Endothelial cell of umbilical vein (primary cell): ENCODE results near the gene RXFP4. TPM values are rescaled to one million over a fixed set of nuclear protein-coding genes. Genes with fewer than 3 reads are reported as not detected.
"Not testable (repeated sequence)": the region's sequence is repeated elsewhere in the genome, so short reads cannot be mapped to it uniquely, and the experiment has no call there.

Experiments
- BruUV-seq: library from RNA; stranded (reverse); fragments of 400-500 nt; replicated peaks from 2 replicates; lab custom pipeline; 2021; lab: Mats Ljungman, UMichigan
- CTCF ChIA-PET: fragments of 300-600, 350-600 bp; sonication (Branson Sonifier 250); formaldehyde crosslinking; loops from one replicate; lab custom pipeline; 2021; ENCODE audit warnings: antibody characterized with exemption, inconsistent platforms; lab: Charles Lee
- POLR2A ChIA-PET: fragments of 300-600, 350-600 bp; sonication (Branson Sonifier 250); formaldehyde crosslinking; loops from one replicate; lab custom pipeline; 2021; ENCODE audit warnings: antibody characterized with exemption, inconsistent platforms; lab: Charles Lee
- DNase-seq: peaks from one replicate; pipeline ENCODE4 v3.0.0-alpha.2; 2011; ENCODE audit warnings: low read depth, low spot score
- FAIRE-seq: peaks from 2 replicates; lab custom pipeline; 2011; peaks lifted over from hg19 to GRCh38; lab: Jason Lieb, UNC
- H2AFZ ChIP-seq: 2 replicates; pipeline ENCODE4 v1.6.0; 2012; ENCODE audit warnings: low read depth, low read length, control low read depth, inconsistent platforms
- H3K27ac ChIP-seq: 2 replicates; pipeline ENCODE4 v1.5.1; 2011; ENCODE audit warnings: low read depth, mild to moderate bottlenecking, control low read depth, low read length, moderate library complexity; ENCODE audit not compliant: insufficient read depth
- H3K27me3 ChIP-seq, 2 experiments: 2 replicates each; pipeline versions ENCODE4 v1.6.0 to v1.6.1; 2011; ENCODE audit warnings: low read length in 2 of 2, mixed read lengths in 1 of 2; ENCODE audit not compliant: control insufficient read depth in 2 of 2, insufficient read depth in 2 of 2
- H3K36me3 ChIP-seq, 2 experiments: 2 replicates in 1 of 2; 3 replicates in 1 of 2; pipeline ENCODE4 v1.5.1; 2011; ENCODE audit warnings: low read length in 2 of 2, mild to moderate bottlenecking in 1 of 2, moderate library complexity in 1 of 2; ENCODE audit not compliant: control insufficient read depth in 2 of 2, insufficient read depth in 2 of 2; ENCODE audit errors: extremely low read depth in 1 of 2
- H3K4me1 ChIP-seq: 3 replicates; pipeline ENCODE4 v1.5.1; 2011; ENCODE audit warnings: mild to moderate bottlenecking, low read length; ENCODE audit not compliant: control insufficient read depth, insufficient read depth; ENCODE audit errors: extremely low read depth
- H3K4me2 ChIP-seq: 2 replicates; pipeline ENCODE4 v1.6.1; 2011; ENCODE audit warnings: low read length, control low read depth, mixed read lengths; ENCODE audit not compliant: insufficient read depth
- H3K4me3 ChIP-seq, 3 experiments: fragments of 200-600 bp in 1 of 3; sonication (generic), shearing (Covaris generic) in 1 of 3; replicated peaks in 1 of 3; 2 replicates each; pipeline ENCODE4 v1.5.1; 2011 to 2016; ENCODE audit warnings: control low read depth in 3 of 3, low read length in 3 of 3, mild to moderate bottlenecking in 2 of 3, inconsistent platforms in 1 of 3, low read depth in 1 of 3, moderate library complexity in 1 of 3; ENCODE audit not compliant: insufficient read depth in 1 of 3
- H3K79me2 ChIP-seq: 2 replicates; pipeline ENCODE4 v1.6.0; 2012; ENCODE audit warnings: low read length, inconsistent platforms; ENCODE audit not compliant: control insufficient read depth, insufficient read depth
- H3K9ac ChIP-seq: replicated peaks from 2 replicates; pipeline ENCODE3; 2011; ENCODE audit warnings: low read length, control low read depth; ENCODE audit not compliant: insufficient read depth; ENCODE audit errors: extremely low read depth
- H3K9me1 ChIP-seq: replicated peaks from 3 replicates; pipeline ENCODE4 v1.6.0; 2011; ENCODE audit warnings: mild to moderate bottlenecking, low read length; ENCODE audit not compliant: control insufficient read depth, insufficient read depth; ENCODE audit errors: extremely low read depth
- H3K9me3 ChIP-seq: replicated peaks from 2 replicates; pipeline ENCODE4 v1.5.1; 2012; ENCODE audit warnings: low read length, inconsistent platforms; ENCODE audit not compliant: control insufficient read depth, insufficient read depth
- H4K20me1 ChIP-seq: replicated peaks from 2 replicates; pipeline ENCODE3; 2011; ENCODE audit warnings: mild to moderate bottlenecking, low read length; ENCODE audit not compliant: control insufficient read depth, insufficient read depth; ENCODE audit errors: extremely low read depth
- EZH2 ChIP-seq: IDR thresholded peaks from 2 replicates; pipeline ENCODE4 v1.6.1; 2012; ENCODE audit warnings: borderline replicate concordance, low read depth, mild to moderate bottlenecking, moderate library complexity, low read length, inconsistent platforms; ENCODE audit not compliant: severe bottlenecking
- FOS ChIP-seq: IDR thresholded peaks from 2 replicates; pipeline ENCODE4 v1.6.1; 2011; ENCODE audit warnings: mild to moderate bottlenecking, low read length, moderate library complexity, borderline replicate concordance; ENCODE audit not compliant: insufficient read depth
- JUN ChIP-seq: IDR thresholded peaks from 2 replicates; pipeline ENCODE4 v1.6.1; 2011; ENCODE audit warnings: borderline replicate concordance, low read depth; ENCODE audit not compliant: insufficient read length, insufficient read depth
- MYC ChIP-seq: IDR thresholded peaks from one replicate; pipeline ENCODE4 v1.6.1; 2011; ENCODE audit warnings: mild to moderate bottlenecking, low read depth, low read length
- dilution Hi-C: fragments of 300-500 bp; cut with MboI; formaldehyde crosslinking; loops from one replicate; pipeline ENCODE4 v1.15.0; 2019; ENCODE audit warnings: low sequenced_read_pairs; ENCODE audit not compliant: extremely low pct_ligation_motif_present
- intact Hi-C: fragments of 100-400 bp; cut with micrococcal nuclease; formaldehyde crosslinking; loops from one replicate; pipeline ENCODE4 v1.10.0; 2022
- polyA plus RNA-seq, 4 experiments: library from polyadenylated mRNA; depleted of rRNA in 3 of 4; stranded (reverse) in 3 of 4; unstranded in 1 of 4; fragments of >200 nt; gene quantifications; 2 replicates each; pipeline versions ENCODE4 v1.2.1 to v1.2.3, GENCODE V29; 2011 to 2012; ENCODE audit warnings: missing spikeins in 1 of 4
- total RNA-seq: library from RNA; stranded (reverse); gene quantifications from 2 replicates; pipeline ENCODE4 v1.2.3, GENCODE V29; 2021
- TF ChIP-seq, protein P1 (sequence below): IDR thresholded peaks from 2 replicates; pipeline ENCODE4 v1.6.1; 2011; ENCODE audit not compliant: insufficient read depth, insufficient read length

RXFP4 gene
- total and polyA plus RNA-seq, 2 donors (not counting 3 experiments of a cell fraction or from before 2014, with no cell fraction given) = not detected

DNA sequence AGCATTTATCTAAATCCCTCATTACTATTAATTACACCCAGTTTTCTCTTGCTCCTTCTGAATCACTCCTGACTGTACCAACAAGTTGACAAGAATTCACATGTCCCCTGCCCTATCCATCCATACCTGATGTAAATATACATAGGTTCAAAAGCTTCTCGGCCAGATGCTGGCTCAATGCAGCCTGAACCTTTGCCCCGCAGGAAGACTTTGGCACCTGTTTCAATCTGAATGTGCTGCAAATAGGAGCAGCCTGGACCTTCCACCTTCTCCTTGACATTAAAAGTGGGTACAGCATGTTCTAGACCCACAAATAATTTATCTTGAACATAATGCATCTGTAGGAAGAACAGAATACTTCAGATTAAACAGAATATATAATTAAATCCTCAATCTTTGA, 15.9 kb upstream of the RXFP4 start:
- POLR2A ChIA-PET = no interaction called here
- intact Hi-C loops = no loop called here
- no TSS peak for BruUV-seq

DNA sequence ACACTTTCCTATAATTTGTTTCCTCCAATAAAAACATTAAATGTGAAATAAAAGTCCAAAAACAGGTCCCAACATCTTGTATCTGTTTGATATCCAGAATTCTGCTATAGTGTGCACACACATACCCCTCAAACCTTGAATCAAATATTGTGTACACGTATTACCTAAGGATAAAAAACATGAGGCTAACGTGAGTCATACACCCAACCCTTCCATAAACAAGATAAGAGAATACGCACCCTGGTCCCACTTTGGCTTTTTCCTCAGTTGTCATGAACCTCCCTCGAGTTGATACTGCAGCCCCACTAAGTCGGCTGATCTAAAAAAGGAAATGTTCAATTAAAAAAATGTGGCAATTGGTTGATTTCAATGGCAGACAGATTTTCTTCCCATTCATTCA, 12.4 kb upstream of the RXFP4 start:
- CTCF ChIA-PET = interaction anchor here (6.7 kb wide), 1 partner anchor 60 kb away, joined by 57 read pairs; no protein-coding TSS in a partner anchor
- H3K36me3 ChIP-seq = peaks cover 29 to 38% of the 10 kb centered on the region in 2 experiments

More for the DNA sequence above, 15.9 kb upstream of the RXFP4 start:
- H2AFZ ChIP-seq = no peak overlapping the region
- H3K27ac ChIP-seq = no peak overlapping the region
- H3K9me3 ChIP-seq = no peaks in the 10 kb centered on the region
- no peak overlapping the region for H3K9ac ChIP-seq
- peaks cover 4% of the 10 kb centered on the region for H4K20me1 ChIP-seq
- H3K79me2 ChIP-seq = peaks cover 53% of the 10 kb centered on the region
- H3K36me3 ChIP-seq = peaks cover 42 to 56% of the 10 kb centered on the region in 2 experiments
- no peak overlapping the region for H3K4me2 ChIP-seq
- no peaks in the 10 kb centered on the region for H3K27me3 ChIP-seq
- TF ChIP-seq MYC = no peak
- CTCF ChIA-PET = no interaction called here
- peaks cover 10% of the 10 kb centered on the region for H3K4me1 ChIP-seq
- dilution Hi-C loops = no loop called here
- no peak for DNase-seq
- no peak for FAIRE-seq
- H3K4me3 ChIP-seq = no peak overlapping the region
- no peaks in the 10 kb centered on the region for H3K9me1 ChIP-seq

DNA sequence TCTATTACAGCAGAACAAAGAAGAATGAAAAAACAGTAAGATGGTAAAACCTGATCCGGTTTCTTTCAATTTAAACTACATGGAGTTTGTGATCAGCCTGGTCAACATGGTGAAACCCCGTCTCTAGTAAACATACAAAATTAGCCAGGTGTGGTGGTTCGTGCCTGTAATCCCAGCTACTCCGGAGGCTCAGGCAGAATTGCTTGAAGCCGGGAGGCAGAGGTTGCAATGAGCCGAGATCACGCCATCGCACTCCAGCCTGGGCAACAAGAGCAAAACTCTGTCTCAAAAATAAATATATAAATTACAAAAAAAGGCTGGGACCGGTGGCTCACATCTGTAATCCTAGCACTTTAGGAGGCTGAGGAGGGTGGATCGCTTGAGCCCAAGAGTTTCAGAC, 10.7 kb upstream of the RXFP4 start:
- H2AFZ ChIP-seq, H4K20me1 ChIP-seq, intact Hi-C loops, BruUV-seq, H3K9ac ChIP-seq, FAIRE-seq, dilution Hi-C loops, POLR2A ChIA-PET, DNase-seq, H3K9me1 ChIP-seq, H3K27ac ChIP-seq, H3K27me3 ChIP-seq, H3K9me3 ChIP-seq: not testable (repeated sequence)
- H3K4me3 ChIP-seq = peak overlapping the region in 1 of 3 experiments; percentile 21
- peaks cover 24 to 34% of the 10 kb centered on the region in 2 experiments for H3K36me3 ChIP-seq
- peak overlapping the region; percentile 84 for H3K4me2 ChIP-seq
- H3K79me2 ChIP-seq = peaks cover 70% of the 10 kb centered on the region
- CTCF ChIA-PET = interaction anchor here (0.7 to 6.7 kb wide), 5 partner anchors 9 to 136 kb away, joined by 3 to 57 read pairs (median 3); no protein-coding TSS in a partner anchor
- peaks cover 42% of the 10 kb centered on the region for H3K4me1 ChIP-seq

More for the DNA sequence above, 12.4 kb upstream of the RXFP4 start:
- TF ChIP-seq JUN (peak; percentile 9), FOS (peak; percentile 33), EZH2 (no peak), MYC (no peak)
- TF ChIP-seq, protein P1, sequence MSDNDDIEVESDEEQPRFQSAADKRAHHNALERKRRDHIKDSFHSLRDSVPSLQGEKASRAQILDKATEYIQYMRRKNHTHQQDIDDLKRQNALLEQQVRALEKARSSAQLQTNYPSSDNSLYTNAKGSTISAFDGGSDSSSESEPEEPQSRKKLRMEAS = no peak
- Histone ChIP-seq H3K9me3 (no peaks in the 10 kb centered on the region), H2AFZ (no peak overlapping the region), H4K20me1 (peaks cover 4% of the 10 kb centered on the region), H3K27me3 (no peaks in the 10 kb centered on the region), H3K9ac (no peak overlapping the region), H3K27ac (no peak overlapping the region), H3K79me2 (peaks cover 71% of the 10 kb centered on the region), H3K4me3 (no peak overlapping the region), H3K4me1 (peaks cover 38% of the 10 kb centered on the region), H3K4me2 (no peak overlapping the region), H3K9me1 (no peaks in the 10 kb centered on the region)
- no TSS peak for BruUV-seq
- POLR2A ChIA-PET = no interaction called here
- dilution Hi-C loops = no loop called here
- intact Hi-C loops = no loop called here
- no peak for DNase-seq
- peak; percentile 18 for FAIRE-seq
